NT2/D1 (cell line): ENCODE data around the gene DESI2.

Experiments used
- SUZ12 ChIP-seq: IDR thresholded peaks from 2 replicates; pipeline ENCODE4 v1.6.1; 2011; ENCODE audit not compliant: insufficient read length, insufficient read depth; ENCODE audit errors: extremely low read depth
- YY1 ChIP-seq: IDR thresholded peaks from 2 replicates; pipeline ENCODE4 v1.6.1; 2011; ENCODE audit not compliant: insufficient read length, insufficient read depth
- ZNF274 ChIP-seq: IDR thresholded peaks from 2 replicates; pipeline ENCODE4 v1.6.1; 2011; ENCODE audit warnings: mild to moderate bottlenecking, low read depth, low read length

- no peak for TF ChIP-seq ZNF274
- TF ChIP-seq YY1, result no peak
- no peak for TF ChIP-seq SUZ12
These were observed 43.0 kb downstream of the DESI2 start for GRCh38 chr1:244695937-244696336.
